Measurements from ENCODE around the gene POLR2H.

POLR2H gene

DNA sequence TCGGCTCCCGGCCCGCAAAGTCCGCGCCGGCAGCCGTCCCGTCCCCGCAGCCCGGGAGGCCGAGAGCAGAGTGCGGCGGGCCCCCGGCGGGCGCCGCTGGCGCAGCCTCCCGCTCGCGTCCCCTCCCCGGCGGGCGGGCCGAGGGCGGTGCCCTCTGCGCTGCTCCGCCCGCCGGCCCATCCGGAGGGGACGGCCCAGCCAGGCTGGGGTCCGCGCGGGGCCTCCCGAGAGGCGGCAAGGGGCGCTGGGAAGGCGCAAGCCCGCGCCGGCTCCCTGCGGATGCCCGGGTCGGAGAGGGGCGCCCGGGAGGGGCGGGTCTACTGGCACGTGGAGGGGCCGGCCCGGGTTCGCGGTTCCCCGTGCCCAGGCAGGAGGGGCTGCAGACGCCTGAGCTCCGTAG is at the start of gene POLR2H, which contains the start of gene CLCN2:
TSS of gene POLR2H (plus strand) at position 179 of the 400 bp plus-strand sequence. CDS start 1,783 bp downstream, outside the sequence.
TSS of gene CLCN2 (minus strand) at position 74 of the 400 bp plus-strand sequence. CDS start 126 bp downstream, outside the sequence.
- H3K4me1 ChIP-seq (ENCODE audit: insufficient read depth, low read length), result peaks cover 8% of the 10 kb centered on the region
- H3K9ac ChIP-seq (ENCODE audit: low read depth, low read length), result peak within 1 kb of the TSS; percentile 85
- no peaks in the 10 kb centered on the region for H3K36me3 ChIP-seq (ENCODE audit: insufficient read depth, low read length)
- H3K9me3 ChIP-seq (ENCODE audit: control insufficient read depth, insufficient read depth, low read length), result no peaks in the 10 kb centered on the region

DNA sequence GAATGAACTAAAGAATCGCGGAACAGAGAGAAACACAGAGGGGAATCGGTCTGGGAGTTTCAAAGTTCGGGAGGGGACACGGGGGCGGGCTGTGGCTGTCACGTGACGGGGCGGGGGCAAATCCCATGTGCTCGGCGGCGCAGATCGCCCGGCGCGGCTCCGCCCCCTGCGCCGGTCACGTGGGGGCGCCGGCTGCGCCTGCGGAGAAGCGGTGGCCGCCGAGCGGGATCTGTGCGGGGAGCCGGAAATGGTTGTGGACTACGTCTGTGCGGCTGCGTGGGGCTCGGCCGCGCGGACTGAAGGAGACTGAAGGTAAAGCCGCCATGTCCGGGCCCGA is 47.2 kb upstream of the POLR2H start, which contains the start of gene EIF4G1:
TSS of gene EIF4G1 (plus strand) at position 244 of the 337 bp plus-strand sequence. CDS start 1,191 bp downstream, outside the sequence.
- H3K9me3 ChIP-seq (ENCODE audit: control insufficient read depth, insufficient read depth, low read length), result no peaks in the 10 kb centered on the region
- peaks cover 23% of the 10 kb centered on the region for H3K36me3 ChIP-seq (ENCODE audit: insufficient read depth, low read length)
- peaks cover 20% of the 10 kb centered on the region for H3K4me1 ChIP-seq (ENCODE audit: insufficient read depth, low read length)
- H3K9ac ChIP-seq (ENCODE audit: low read depth, low read length), result peak within 1 kb of the TSS; percentile 84

- peaks cover 20% of the 10 kb centered on the region for H3K4me1 ChIP-seq (ENCODE audit: insufficient read depth, low read length)
These were observed 46.6 kb upstream of the POLR2H start for GRCh38 chr3:184314700-184315542.

DNA sequence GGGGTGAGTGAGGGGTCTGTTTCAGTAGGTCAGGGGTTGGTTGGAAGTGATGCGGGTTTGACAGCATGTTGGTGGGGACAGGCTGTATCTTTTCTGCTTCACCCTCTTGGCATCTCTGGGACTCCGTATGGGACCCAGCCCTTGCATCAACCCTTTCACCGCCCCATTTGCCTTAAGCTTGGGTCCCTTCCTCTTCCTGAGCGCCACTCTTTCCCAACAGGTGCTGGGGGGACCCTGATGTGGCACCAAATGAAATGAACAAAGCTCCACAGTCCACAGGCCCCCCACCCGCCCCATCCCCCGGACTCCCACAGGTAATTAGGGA is 46.0 kb upstream of the POLR2H start:
- H3K36me3 ChIP-seq (ENCODE audit: insufficient read depth, low read length), result peaks cover 31% of the 10 kb centered on the region
- no peaks in the 10 kb centered on the region for H3K9me3 ChIP-seq (ENCODE audit: control insufficient read depth, insufficient read depth, low read length)
- peaks cover 20% of the 10 kb centered on the region for H3K4me1 ChIP-seq (ENCODE audit: insufficient read depth, low read length)
- peak overlapping the region; percentile 84 for H3K9ac ChIP-seq (ENCODE audit: low read depth, low read length)

More at GRCh38 chr3:184314700-184315542, 46.6 kb upstream of the POLR2H start:
- Histone ChIP-seq H3K36me3 (ENCODE audit: insufficient read depth, low read length) (peaks cover 26% of the 10 kb centered on the region), H3K9ac (ENCODE audit: low read depth, low read length) (peak overlapping the region; percentile 84), H3K9me3 (ENCODE audit: control insufficient read depth, insufficient read depth, low read length) (no peaks in the 10 kb centered on the region)

DNA sequence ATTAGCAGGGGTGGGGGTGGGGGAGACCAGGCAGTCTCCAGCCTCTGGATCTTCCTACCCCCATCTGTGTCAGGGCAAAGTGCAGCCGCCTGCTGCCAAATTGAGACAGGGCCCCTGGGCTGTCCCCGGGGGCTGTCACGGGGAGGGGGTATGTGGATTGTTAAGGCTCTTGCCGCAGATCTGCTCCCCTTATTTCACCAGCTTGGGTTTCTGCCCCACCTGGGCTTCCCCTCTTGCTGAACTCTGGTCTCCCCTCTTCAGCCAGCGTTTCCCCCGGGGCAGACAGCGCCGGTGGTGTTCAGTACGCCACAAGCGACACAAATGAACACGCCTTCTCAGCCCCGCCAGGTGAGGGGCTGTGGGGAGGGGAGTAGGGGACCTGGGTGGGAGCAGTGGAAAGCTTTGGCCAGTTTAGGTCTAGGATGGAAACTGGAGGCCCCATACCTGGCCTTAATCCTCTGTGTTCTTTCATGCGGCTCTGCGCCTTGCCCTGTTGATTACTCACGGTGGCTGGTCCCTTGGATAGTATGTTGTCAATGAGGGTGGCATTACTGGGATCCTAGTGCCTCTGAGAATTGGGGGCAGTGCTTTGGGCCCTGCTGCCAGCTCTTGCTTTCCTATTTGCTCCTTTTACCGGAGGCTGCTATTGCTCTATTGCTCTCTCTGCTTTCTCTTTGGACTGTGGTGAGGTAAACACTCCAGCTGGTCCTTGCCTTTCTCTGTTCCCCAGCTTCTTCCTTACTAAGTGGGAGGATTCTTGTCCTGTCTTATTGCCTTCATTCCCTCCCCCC is 45.4 kb upstream of the POLR2H start:
- Histone ChIP-seq H3K9me3 (ENCODE audit: control insufficient read depth, insufficient read depth, low read length) (no peaks in the 10 kb centered on the region), H3K36me3 (ENCODE audit: insufficient read depth, low read length) (peaks cover 35% of the 10 kb centered on the region), H3K4me1 (ENCODE audit: insufficient read depth, low read length) (peaks cover 20% of the 10 kb centered on the region), H3K9ac (ENCODE audit: low read depth, low read length) (peak overlapping the region; percentile 84)

GRCh38 chr3:184316792-184317191 is 44.7 kb upstream of the POLR2H start:
- Histone ChIP-seq H3K9ac (ENCODE audit: low read depth, low read length) (no peak overlapping the region), H3K4me1 (ENCODE audit: insufficient read depth, low read length) (peaks cover 20% of the 10 kb centered on the region), H3K9me3 (ENCODE audit: control insufficient read depth, insufficient read depth, low read length) (no peaks in the 10 kb centered on the region), H3K36me3 (ENCODE audit: insufficient read depth, low read length) (peaks cover 42% of the 10 kb centered on the region)

GRCh38 chr3:184317201-184317600 is 44.3 kb upstream of the POLR2H start:
- Histone ChIP-seq H3K9ac (ENCODE audit: low read depth, low read length) (no peak overlapping the region), H3K4me1 (ENCODE audit: insufficient read depth, low read length) (peaks cover 20% of the 10 kb centered on the region), H3K9me3 (ENCODE audit: control insufficient read depth, insufficient read depth, low read length) (no peaks in the 10 kb centered on the region), H3K36me3 (ENCODE audit: insufficient read depth, low read length) (peaks cover 46% of the 10 kb centered on the region)

DNA sequence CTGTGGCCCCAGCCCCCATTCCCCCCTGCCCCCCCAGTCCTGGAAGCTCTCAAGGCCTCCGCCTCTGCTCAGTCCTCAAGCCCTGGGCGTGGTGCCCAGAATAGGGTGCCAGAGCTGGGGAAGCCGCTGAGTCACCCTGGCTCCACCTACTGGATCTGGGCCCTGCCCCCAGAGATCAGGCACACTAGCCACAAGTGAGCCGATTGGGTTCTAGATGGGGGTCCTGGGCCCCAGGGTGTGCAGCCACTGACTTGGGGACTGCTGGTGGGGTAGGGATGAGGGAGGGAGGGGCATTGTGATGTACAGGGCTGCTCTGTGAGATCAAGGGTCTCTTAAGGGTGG is 41.4 kb upstream of the POLR2H start:
- H3K9me3 ChIP-seq (ENCODE audit: control insufficient read depth, insufficient read depth, low read length), result no peaks in the 10 kb centered on the region
- peaks cover 69% of the 10 kb centered on the region for H3K36me3 ChIP-seq (ENCODE audit: insufficient read depth, low read length)
- no peak overlapping the region for H3K9ac ChIP-seq (ENCODE audit: low read depth, low read length)
- H3K4me1 ChIP-seq (ENCODE audit: insufficient read depth, low read length), result peaks cover 20% of the 10 kb centered on the region

DNA sequence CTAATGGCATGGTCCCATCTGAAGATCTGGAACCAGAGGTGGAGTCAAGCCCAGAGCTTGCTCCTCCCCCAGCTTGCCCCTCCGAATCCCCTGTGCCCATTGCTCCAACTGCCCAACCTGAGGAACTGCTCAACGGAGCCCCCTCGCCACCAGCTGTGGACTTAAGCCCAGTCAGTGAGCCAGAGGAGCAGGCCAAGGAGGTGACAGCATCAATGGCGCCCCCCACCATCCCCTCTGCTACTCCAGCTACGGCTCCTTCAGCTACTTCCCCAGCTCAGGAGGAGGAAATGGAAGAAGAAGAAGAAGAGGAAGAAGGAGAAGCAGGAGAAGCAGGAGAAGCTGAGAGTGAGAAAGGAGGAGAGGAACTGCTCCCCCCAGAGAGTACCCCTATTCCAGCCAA is 39.8 kb upstream of the POLR2H start:
- Histone ChIP-seq H3K36me3 (ENCODE audit: insufficient read depth, low read length) (peaks cover 79% of the 10 kb centered on the region), H3K9ac (ENCODE audit: low read depth, low read length) (no peak overlapping the region)

DNA sequence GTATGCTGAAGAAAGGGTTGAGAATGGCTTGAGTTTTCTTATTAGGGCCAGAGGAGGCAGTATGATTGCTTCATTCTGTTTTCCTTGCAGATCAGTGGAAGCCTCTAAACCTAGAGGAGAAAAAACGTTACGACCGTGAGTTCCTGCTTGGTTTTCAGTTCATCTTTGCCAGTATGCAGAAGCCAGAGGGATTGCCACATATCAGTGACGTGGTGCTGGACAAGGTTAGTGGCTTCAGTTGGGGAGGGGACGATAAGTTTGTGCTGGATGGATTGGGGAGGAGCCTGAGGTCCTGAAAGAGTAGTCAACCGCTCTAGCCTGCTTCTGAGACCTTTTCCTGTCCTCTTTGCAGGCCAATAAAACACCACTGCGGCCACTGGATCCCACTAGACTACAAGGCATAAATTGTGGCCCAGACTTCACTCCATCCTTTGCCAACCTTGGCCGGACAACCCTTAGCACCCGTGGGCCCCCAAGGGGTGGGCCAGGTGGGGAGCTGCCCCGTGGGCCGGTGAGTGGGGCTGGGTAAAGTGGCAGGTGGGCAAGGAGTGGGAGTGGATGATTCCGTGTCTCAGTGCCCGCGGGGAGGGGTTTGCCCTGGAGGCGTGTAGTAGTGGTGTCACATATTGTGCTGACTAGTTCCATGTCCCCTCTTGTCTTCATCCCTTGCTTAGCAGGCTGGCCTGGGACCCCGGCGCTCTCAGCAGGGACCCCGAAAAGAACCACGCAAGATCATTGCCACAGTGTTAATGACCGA is 38.6 kb upstream of the POLR2H start:
- Histone ChIP-seq H3K9me3 (ENCODE audit: control insufficient read depth, insufficient read depth, low read length) (no peaks in the 10 kb centered on the region), H3K36me3 (ENCODE audit: insufficient read depth, low read length) (peaks cover 76% of the 10 kb centered on the region), H3K4me1 (ENCODE audit: insufficient read depth, low read length) (no peaks in the 10 kb centered on the region; the same call in 1 of the 2 replicates), H3K9ac (ENCODE audit: low read depth, low read length) (no peak overlapping the region)

More for the DNA sequence above, 39.8 kb upstream of the POLR2H start:
- Histone ChIP-seq H3K4me1 (ENCODE audit: insufficient read depth, low read length) (peaks cover 12% of the 10 kb centered on the region), H3K9me3 (ENCODE audit: control insufficient read depth, insufficient read depth, low read length) (no peaks in the 10 kb centered on the region)

DNA sequence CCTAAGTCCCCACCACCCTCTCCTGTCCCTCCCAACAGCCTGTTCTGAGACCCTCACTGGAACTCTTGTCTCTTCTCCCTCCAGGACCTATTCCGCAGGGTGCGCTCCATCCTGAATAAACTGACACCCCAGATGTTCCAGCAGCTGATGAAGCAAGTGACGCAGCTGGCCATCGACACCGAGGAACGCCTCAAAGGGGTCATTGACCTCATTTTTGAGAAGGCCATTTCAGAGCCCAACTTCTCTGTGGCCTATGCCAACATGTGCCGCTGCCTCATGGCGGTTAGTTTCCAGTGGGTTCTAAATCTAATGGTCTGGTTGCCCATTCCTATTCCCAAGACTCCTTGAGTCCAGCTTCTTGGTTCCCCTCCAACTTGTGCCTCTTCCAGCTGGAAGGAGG is 37.8 kb upstream of the POLR2H start:
- H3K36me3 ChIP-seq (ENCODE audit: insufficient read depth, low read length), result peaks cover 75% of the 10 kb centered on the region
- no peaks in the 10 kb centered on the region for H3K9me3 ChIP-seq (ENCODE audit: control insufficient read depth, insufficient read depth, low read length)
- H3K9ac ChIP-seq (ENCODE audit: low read depth, low read length), result no peak overlapping the region
- no peaks in the 10 kb centered on the region; the same call in 1 of the 2 replicates for H3K4me1 ChIP-seq (ENCODE audit: insufficient read depth, low read length)

GRCh38 chr3:184325269-184325668 is 36.2 kb upstream of the POLR2H start:
- H3K4me1 ChIP-seq (ENCODE audit: insufficient read depth, low read length), result no peaks in the 10 kb centered on the region
- H3K9ac ChIP-seq (ENCODE audit: low read depth, low read length), result no peak overlapping the region
- no peaks in the 10 kb centered on the region for H3K9me3 ChIP-seq (ENCODE audit: control insufficient read depth, insufficient read depth, low read length)
- H3K36me3 ChIP-seq (ENCODE audit: insufficient read depth, low read length), result peaks cover 75% of the 10 kb centered on the region

DNA sequence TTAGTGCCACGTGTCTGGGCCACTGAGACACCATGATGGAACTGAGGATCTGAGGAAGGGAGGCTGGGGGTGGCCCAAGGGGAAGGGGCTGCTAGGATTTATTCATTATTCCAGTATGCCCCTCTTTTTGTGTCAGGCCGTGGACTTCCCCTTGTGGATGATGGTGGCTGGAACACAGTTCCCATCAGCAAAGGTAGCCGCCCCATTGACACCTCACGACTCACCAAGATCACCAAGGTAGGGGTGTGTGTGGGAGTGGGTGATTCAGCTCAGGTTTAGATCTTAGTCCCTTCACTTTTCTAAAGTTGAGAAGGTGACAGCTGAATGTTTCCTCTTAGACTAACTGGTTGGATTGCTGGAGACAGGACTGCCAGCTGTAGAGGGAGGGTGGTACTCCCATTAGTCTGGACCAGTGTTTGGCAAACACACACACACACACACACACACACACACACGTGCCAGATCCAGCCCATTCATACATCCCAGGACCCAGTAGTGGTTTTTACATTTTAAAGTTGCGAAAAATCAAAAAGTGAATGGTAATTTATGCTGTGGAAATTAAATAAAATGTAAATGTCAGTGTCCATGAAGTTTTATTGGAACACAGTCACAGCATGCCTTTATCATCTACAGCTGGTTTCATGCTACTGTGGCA is 35.7 kb upstream of the POLR2H start:
- Histone ChIP-seq H3K9me3 (ENCODE audit: control insufficient read depth, insufficient read depth, low read length) (no peaks in the 10 kb centered on the region), H3K4me1 (ENCODE audit: insufficient read depth, low read length) (no peaks in the 10 kb centered on the region), H3K36me3 (ENCODE audit: insufficient read depth, low read length) (peaks cover 71% of the 10 kb centered on the region), H3K9ac (ENCODE audit: low read depth, low read length) (no peak overlapping the region)

GRCh38 chr3:184327171-184327570 is 34.3 kb upstream of the POLR2H start:
- peaks cover 70% of the 10 kb centered on the region for H3K36me3 ChIP-seq (ENCODE audit: insufficient read depth, low read length)
- H3K4me1 ChIP-seq (ENCODE audit: insufficient read depth, low read length), result no peaks in the 10 kb centered on the region
- no peak overlapping the region for H3K9ac ChIP-seq (ENCODE audit: low read depth, low read length)
- no peaks in the 10 kb centered on the region for H3K9me3 ChIP-seq (ENCODE audit: control insufficient read depth, insufficient read depth, low read length)

All from ES-I3 (cell line).